ENCODE measurements around the gene POU5F1.

Gene POU5F1

GRCh38 chr6:31144296-31144969, 26.0 kb downstream of the POU5F1 start:
- no peak for DNase-seq (ENCODE audit: low read depth in 2 of 2, low spot score in 1 of 2)

GRCh38 chr6:31143148-31143547, 27.3 kb downstream of the POU5F1 start:
- no peak for DNase-seq (ENCODE audit: low read depth in 2 of 2, low spot score in 1 of 2)

GRCh38 chr6:31142361-31142761, 28.1 kb downstream of the POU5F1 start:
- no peak for DNase-seq (ENCODE audit: low read depth in 2 of 2, low spot score in 1 of 2)

GRCh38 chr6:31140643-31141042, 29.8 kb downstream of the POU5F1 start:
- DNase-seq (ENCODE audit: low read depth in 2 of 2, low spot score in 1 of 2), result no peak

- no peak for DNase-seq (ENCODE audit: low read depth in 2 of 2, low spot score in 1 of 2)
Measured at GRCh38 chr6:31139599-31139998, 30.9 kb downstream of the POU5F1 start.

GRCh38 chr6:31138982-31139381, 31.5 kb downstream of the POU5F1 start, which contains the start of gene PSORS1C2:
Gene PSORS1C2 (minus strand): TSS chr6:31139066. CDS start chr6:31139026, 40 bp downstream.
- no peak for DNase-seq (ENCODE audit: low read depth in 2 of 2, low spot score in 1 of 2)

GRCh38 chr6:31135710-31136109, 34.8 kb downstream of the POU5F1 start:
- DNase-seq (ENCODE audit: low read depth in 2 of 2, low spot score in 1 of 2), result no peak

GRCh38 chr6:31132806-31133205, 37.7 kb downstream of the POU5F1 start:
- DNase-seq (ENCODE audit: low read depth in 2 of 2, low spot score in 1 of 2), result no peak

- no peak for DNase-seq (ENCODE audit: low read depth in 2 of 2, low spot score in 1 of 2)
Measured at GRCh38 chr6:31131595-31131994, 38.9 kb downstream of the POU5F1 start.

- DNase-seq (ENCODE audit: low read depth in 2 of 2, low spot score in 1 of 2), result no peak
Measured at GRCh38 chr6:31130751-31131150, 39.7 kb downstream of the POU5F1 start.

GRCh38 chr6:31129130-31129529, 41.4 kb downstream of the POU5F1 start:
- DNase-seq (ENCODE audit: low read depth in 2 of 2, low spot score in 1 of 2), result no peak

GRCh38 chr6:31128093-31128676, 42.3 kb downstream of the POU5F1 start:
- DNase-seq (ENCODE audit: low read depth in 2 of 2, low spot score in 1 of 2), result peak; percentile 33 to 46

GRCh38 chr6:31126396-31127175, 43.9 kb downstream of the POU5F1 start:
- no peak for DNase-seq (ENCODE audit: low read depth in 2 of 2, low spot score in 1 of 2)

GRCh38 chr6:31125586-31126363, 44.7 kb downstream of the POU5F1 start:
- DNase-seq (ENCODE audit: low read depth in 2 of 2, low spot score in 1 of 2), result no peak

GRCh38 chr6:31125162-31125561, 45.3 kb downstream of the POU5F1 start:
- DNase-seq (ENCODE audit: low read depth in 2 of 2, low spot score in 1 of 2), result no peak

GRCh38 chr6:31122791-31123706, 47.4 kb downstream of the POU5F1 start:
- no peak for DNase-seq (ENCODE audit: low read depth in 2 of 2, low spot score in 1 of 2)

GRCh38 chr6:31121131-31121790, 49.2 kb downstream of the POU5F1 start:
- no peak for DNase-seq (ENCODE audit: low read depth in 2 of 2, low spot score in 1 of 2)

- DNase-seq (ENCODE audit: low read depth in 2 of 2, low spot score in 1 of 2), result no peak
Measured at GRCh38 chr6:31120151-31120915, 50.1 kb downstream of the POU5F1 start, which contains the start of gene CDSN. Gene CDSN (minus strand): TSS chr6:31120446. CDS start chr6:31120419, 27 bp downstream.

GRCh38 chr6:31118178-31118577, 52.3 kb downstream of the POU5F1 start:
- DNase-seq (ENCODE audit: low read depth in 2 of 2, low spot score in 1 of 2), result no peak
